NK-92 (cell line): ENCODE data around the gene KCNT2.

Experiments used
- DNase-seq: peaks from one replicate; lab custom pipeline; 2025; ENCODE audit not compliant: unreplicated experiment; lab: John Stamatoyannopoulos, UW

Gene KCNT2

GRCh38 chr1:196451103-196451502 lies 157.1 kb downstream of the KCNT2 start:
- DNase-seq = no peak

- no peak for DNase-seq
Measured at GRCh38 chr1:196450143-196451095, 157.8 kb downstream of the KCNT2 start.

GRCh38 chr1:196449460-196449859 lies 158.8 kb downstream of the KCNT2 start:
- DNase-seq = no peak

- no peak for DNase-seq
Measured at GRCh38 chr1:196445775-196446174, 162.5 kb downstream of the KCNT2 start.

GRCh38 chr1:196444634-196445033 lies 163.6 kb downstream of the KCNT2 start:
- no peak for DNase-seq

- no peak for DNase-seq
Measured at GRCh38 chr1:196442366-196442765, 165.9 kb downstream of the KCNT2 start.

- no peak for DNase-seq
Measured at GRCh38 chr1:196440711-196441110, 167.5 kb downstream of the KCNT2 start.

- no peak for DNase-seq
Measured at GRCh38 chr1:196438329-196438728, 169.9 kb downstream of the KCNT2 start.

- DNase-seq = no peak
Measured at GRCh38 chr1:196437671-196438070, 170.6 kb downstream of the KCNT2 start.

- no peak for DNase-seq
Measured at GRCh38 chr1:196433000-196433399, 175.2 kb downstream of the KCNT2 start.

GRCh38 chr1:196427976-196428734 lies 180.1 kb downstream of the KCNT2 start:
- DNase-seq = no peak

- DNase-seq = no peak
Measured at GRCh38 chr1:196425513-196425912, 182.7 kb downstream of the KCNT2 start.

- no peak for DNase-seq
Measured at GRCh38 chr1:196423612-196424011, 184.6 kb downstream of the KCNT2 start.

- no peak for DNase-seq
Measured at GRCh38 chr1:196418772-196419171, 189.5 kb downstream of the KCNT2 start.

- no peak for DNase-seq
Measured at GRCh38 chr1:196415978-196416377, 192.3 kb downstream of the KCNT2 start.

GRCh38 chr1:196412326-196412725 lies 195.9 kb downstream of the KCNT2 start:
- DNase-seq = no peak

GRCh38 chr1:196410768-196411167 lies 197.5 kb downstream of the KCNT2 start:
- no peak for DNase-seq

GRCh38 chr1:196409586-196409985 lies 198.7 kb downstream of the KCNT2 start:
- no peak for DNase-seq

- no peak for DNase-seq
Measured at GRCh38 chr1:196407358-196408051, 200.7 kb downstream of the KCNT2 start.

GRCh38 chr1:196405839-196406238 lies 202.4 kb downstream of the KCNT2 start:
- DNase-seq = no peak
